SK-N-SH treated with all-trans-retinoic acid at 6 μM for 48 hours (cell line): ENCODE data around the gene ZNF618.

Experiments used
- BACH2 ChIP-seq: fragments of 250-450 bp; sonication (Bioruptor Pico); IDR thresholded peaks from 2 replicates; pipeline ENCODE4 v1.9.0; 2021; ENCODE audit warnings: mild to moderate bottlenecking, borderline replicate concordance
- CREB5 ChIP-seq: fragments of 250-450 bp; sonication (Bioruptor Pico); IDR thresholded peaks from 2 replicates; pipeline ENCODE4 v1.5.1; 2020; ENCODE audit warnings: low read depth, mild to moderate bottlenecking, moderate library complexity
- PATZ1 ChIP-seq: fragments of 250-450 bp; sonication (Bioruptor Pico); IDR thresholded peaks from 2 replicates; pipeline ENCODE4 v1.8.0; 2020; ENCODE audit warnings: mild to moderate bottlenecking, moderate library complexity, borderline replicate concordance
- RARB ChIP-seq: fragments of 250-450 bp; sonication (Bioruptor Pico); IDR thresholded peaks from 2 replicates; pipeline ENCODE4 v1.8.0; 2021; ENCODE audit warnings: mild to moderate bottlenecking, moderate library complexity
- SNAI2 ChIP-seq: fragments of 250-450 bp; sonication (Bioruptor Pico); IDR thresholded peaks from 2 replicates; pipeline ENCODE4 v1.5.0; 2020; ENCODE audit warnings: mild to moderate bottlenecking, moderate library complexity
- ZC3H10 ChIP-seq: fragments of 250-450 bp; sonication (Bioruptor Pico); IDR thresholded peaks from 2 replicates; pipeline ENCODE4 v1.5.1; 2021; ENCODE audit warnings: mild to moderate bottlenecking, moderate library complexity
- ZFP3 ChIP-seq: fragments of 250-450 bp; sonication (Bioruptor Pico); IDR thresholded peaks from 2 replicates; pipeline ENCODE4 v1.5.0; 2020; ENCODE audit warnings: mild to moderate bottlenecking, moderate library complexity
- ZNF565 ChIP-seq: fragments of 450-650 bp; formaldehyde crosslinking; conservative IDR thresholded peaks from 2 replicates; pipeline ENCODE4 v1.5.0; 2020; ENCODE audit warnings: low read depth, mild to moderate bottlenecking, moderate library complexity

- TF ChIP-seq BACH2 (CRISPR knock-in tag) (no peak), PATZ1 (CRISPR knock-in tag) (no peak), ZFP3 (CRISPR knock-in tag) (no peak), CREB5 (CRISPR knock-in tag) (no peak), RARB (CRISPR knock-in tag) (no peak), SNAI2 (CRISPR knock-in tag) (no peak), ZNF565 (CRISPR knock-in tag) (no peak), ZC3H10 (CRISPR knock-in tag) (no peak)
These were observed 140.0 kb downstream of the ZNF618 start for GRCh38 chr9:114016101-114016500.
